Loucy (cell line): Measurements from ENCODE around the gene LRRC25.

ENCODE experiments used
- CTCF ChIP-seq: fragments of 200-600 bp; sonication (generic); conservative IDR thresholded peaks from 2 replicates; pipeline ENCODE4 v1.5.1; 2014; ENCODE audit warnings: mild to moderate bottlenecking, antibody characterized with exemption, low read length
- EZH2phosphoT487 ChIP-seq: fragments of 200-600 bp; IDR thresholded peaks from 2 replicates; pipeline ENCODE4 v1.6.1; 2018; ENCODE audit warnings: antibody characterized with exemption, mild to moderate bottlenecking, moderate library complexity, borderline replicate concordance

GRCh38 chr19:18363787-18364186 is 33.6 kb downstream of the LRRC25 start:
- TF ChIP-seq CTCF, result no peak
- no peak for TF ChIP-seq EZH2phosphoT487
